HG02642 (cell line): ENCODE results near the gene ARL4C.

ENCODE experiments used
- ATAC-seq: cut with Tn5 transposase; IDR thresholded peaks from one replicate; pipeline ENCODE4 v1.9.1; 2021; ENCODE audit warnings: mild to moderate bottlenecking; ENCODE audit not compliant: unreplicated experiment, poor library complexity

The ARL4C gene

DNA sequence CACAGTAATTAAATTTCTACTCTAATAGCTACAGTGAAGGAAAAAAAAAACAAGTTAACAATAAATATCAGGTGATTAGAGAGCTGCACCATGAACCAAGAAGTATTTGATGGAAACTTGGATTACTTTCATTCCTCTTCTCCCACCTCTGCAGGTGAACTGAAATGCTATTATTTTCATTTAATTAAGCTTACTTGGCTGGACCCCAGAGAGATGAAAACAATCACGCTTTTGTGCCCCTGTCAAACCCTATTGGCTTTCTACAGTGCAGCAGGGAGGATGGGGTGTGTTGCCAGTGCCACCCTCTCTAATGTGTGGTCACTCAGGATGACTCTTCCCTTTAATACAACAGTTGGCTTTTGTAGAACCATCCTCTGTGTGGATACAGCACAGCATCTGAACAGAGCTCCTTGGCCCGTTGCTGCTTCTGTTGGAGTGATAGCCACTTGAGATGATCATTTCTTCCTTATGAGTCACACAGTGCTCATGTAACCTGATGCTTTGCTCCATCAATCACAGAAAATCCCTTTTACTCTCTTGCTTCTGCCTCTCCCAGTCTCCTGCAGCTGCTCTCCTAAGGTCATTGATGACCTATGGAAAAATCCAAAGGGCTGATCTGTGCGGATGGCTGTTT, 5.5 kb upstream of the ARL4C start:
- no peak for ATAC-seq

DNA sequence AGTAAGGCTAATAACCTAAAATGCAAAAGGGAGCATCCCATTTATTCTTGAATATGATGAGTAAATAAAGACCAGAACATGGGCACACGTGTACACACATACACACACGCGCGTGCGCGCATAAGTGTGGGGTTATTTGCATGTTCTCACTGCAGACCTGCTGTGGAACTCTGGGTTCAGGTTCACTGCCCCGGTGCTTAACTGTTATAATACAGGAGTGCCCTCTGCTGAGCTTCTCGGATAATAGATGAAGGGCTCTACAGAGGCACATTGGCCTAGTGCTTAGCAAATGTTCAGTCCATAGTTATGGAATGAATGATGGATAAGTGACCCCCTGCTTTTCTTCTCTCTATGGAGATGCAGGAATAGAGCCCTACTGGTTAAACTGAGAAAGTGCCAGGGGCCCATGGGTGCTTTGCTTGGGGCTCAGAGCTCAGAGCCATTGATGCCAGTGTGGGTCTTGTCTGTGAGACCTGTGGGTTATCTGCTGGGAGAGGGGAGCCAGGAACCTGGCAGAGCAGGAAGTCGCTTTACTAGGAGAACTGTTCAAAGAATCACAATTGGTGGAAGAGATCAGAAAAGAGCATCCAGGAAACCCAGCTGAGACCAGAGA, 3.6 kb upstream of the ARL4C start:
- peak; percentile 37 for ATAC-seq

DNA sequence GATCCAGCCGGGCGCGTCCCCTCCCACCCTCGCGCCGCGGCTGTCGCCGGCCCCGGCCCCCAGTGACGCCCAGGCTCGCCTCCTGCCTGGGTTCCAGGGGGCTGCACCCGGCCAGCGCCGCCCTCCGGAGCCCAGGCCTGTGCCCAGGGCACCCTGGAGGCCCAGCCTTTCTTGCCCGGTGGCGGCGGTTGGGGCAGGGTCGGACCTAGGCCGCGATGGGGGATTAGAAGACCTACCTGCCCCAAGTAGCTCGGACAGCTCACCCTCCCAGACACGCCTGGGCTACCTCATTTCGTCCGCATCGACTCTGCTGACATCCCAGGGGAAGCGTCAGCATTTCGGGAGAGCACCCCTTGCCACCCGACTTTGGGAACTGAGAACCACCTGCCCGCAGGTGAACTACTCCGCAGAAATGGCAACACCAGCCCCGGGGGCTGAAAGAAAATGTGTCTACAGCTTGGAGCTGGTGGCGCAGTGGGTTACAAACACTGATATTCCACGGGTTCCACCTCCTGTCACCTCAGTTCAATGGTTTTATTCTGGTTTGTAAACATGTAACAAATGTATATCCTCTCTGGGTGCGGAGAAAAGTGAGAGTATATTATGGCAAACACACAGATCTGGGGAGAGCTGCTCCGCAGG, 834 bp upstream of the ARL4C start:
- no peak for ATAC-seq

DNA sequence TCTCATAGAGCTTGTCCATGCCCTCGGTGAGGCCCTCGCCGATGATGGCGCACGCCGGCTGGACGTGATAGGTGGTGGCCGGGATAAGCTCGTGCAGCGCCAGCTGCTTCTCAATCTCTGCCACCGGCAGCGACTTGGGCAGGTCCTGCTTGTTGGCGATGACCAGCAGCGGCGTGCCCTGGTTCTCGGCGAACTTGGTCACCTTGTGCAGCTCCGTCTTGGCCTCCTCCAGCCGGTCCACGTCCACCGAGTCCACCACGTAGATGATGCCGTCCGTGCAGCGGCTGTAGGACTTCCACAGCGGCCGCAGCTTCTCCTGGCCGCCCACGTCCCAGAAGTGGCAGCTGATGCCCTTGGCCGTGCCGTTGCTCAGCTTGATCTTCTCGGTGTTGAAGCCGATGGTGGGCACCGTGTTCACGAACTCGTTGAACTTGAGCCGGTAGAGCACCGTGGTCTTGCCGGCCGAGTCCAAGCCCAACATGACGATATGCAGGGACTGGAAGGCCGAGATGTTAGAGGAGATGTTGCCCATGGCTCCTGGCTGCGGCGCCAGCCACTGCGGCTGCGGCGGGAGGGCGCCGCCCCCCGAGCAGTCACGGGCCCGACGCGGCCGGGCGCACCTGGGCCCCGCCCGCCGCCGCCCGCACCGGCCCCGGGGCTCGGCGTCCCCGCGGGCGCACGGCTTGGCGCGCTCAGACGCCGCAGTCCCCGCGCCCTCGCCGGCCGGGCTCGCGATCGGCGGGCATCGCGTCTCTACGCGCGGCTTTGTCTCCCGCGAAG, 636 bp downstream of the ARL4C start:
- peak; percentile 58 for ATAC-seq

DNA sequence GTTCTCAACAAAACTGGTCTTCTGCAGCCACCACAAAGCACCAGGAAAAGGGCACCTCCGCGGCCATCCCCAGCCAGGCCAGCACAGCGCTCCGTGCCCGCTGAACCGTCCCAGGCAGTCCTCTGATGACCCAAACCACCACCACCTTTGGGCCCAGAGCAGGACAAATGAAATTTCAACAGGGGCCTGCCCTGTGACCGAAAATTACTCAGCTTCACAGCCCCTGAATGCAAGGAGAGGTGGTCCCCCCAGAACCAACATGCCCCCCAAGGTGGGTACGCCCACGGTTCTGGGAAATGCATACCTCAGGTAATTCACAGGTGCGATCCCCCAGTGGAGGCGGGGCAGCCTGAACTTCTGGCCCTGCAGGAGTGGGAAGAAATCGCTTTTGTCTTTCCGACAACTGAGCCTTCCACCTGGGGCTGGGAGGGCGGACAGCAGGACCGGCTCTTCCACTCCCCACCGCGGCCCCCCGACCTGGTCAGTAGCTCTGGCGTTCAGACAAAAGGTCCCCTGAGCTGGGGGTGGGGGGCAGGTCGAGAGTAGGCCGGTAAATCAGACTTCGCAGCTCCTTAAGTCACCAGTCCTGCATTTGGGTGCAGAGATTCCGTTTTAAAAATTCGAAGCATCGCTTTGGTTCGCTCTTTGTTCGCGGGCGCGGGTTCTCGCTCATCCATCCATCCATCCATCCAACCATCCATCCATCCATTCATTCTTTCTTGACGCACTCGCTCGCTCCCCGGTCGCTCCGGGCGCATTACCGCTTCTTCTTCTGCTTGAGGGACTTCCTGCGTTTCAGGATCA, 1.4 kb downstream of the ARL4C start:
- no peak for ATAC-seq

DNA sequence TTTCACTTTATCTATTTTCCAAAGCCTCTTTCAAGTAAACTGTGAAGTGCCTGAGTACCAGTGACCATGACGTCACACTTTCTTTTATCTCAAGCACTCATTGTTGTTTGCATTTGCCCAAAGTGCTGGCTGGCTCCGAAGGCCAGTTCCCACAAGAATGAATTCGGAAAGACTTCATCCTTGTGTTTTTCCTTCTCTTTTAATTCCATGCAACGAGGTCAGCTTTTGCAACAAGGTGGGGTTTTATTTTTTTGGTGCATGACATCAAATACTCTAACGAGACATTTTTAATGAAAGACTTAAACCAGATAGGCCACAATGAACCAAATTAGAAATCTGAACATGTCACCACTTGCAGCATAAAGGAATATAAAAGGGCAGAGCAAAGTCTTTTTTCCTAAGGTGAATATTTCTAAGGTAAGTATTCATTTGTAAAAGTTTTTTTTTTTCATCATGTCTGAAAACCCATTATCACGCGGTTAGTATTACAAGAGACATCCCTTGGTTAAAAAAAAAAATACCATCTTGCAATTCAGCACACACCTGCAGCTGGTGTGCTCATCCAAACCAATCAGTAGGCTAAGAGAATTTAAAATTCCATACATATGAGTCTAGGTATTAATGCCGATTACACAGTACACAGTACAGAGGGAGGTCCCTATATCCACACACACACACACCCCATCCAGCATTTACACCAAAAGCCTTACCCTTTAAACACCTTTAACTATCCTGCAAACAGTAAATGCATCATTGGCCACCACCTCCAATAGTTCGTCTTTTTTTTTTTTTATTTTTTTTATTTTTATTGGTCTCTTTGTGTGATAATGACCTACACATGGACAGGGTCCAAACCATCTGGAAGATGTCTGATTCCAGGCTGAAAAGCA, 2.3 kb downstream of the ARL4C start:
- no peak for ATAC-seq

DNA sequence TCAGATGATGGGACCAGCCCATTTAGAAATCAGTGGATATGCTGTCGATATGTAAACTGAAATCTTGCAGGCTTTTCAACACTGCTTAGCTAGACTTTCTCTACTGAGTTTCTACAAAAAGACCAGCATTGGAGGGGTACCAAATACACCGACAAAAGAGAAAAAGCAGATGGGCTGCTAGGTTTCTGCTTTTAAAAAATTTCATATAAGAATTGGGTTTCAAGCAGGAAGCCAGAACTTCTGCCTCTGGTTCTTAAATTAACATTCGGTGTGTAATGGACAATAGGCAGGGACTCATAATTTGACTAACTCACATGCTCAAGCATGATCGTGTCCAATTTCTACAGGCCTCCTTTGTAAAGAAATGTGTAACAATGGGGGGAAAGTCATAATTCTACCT, 3.1 kb downstream of the ARL4C start:
- no peak for ATAC-seq

DNA sequence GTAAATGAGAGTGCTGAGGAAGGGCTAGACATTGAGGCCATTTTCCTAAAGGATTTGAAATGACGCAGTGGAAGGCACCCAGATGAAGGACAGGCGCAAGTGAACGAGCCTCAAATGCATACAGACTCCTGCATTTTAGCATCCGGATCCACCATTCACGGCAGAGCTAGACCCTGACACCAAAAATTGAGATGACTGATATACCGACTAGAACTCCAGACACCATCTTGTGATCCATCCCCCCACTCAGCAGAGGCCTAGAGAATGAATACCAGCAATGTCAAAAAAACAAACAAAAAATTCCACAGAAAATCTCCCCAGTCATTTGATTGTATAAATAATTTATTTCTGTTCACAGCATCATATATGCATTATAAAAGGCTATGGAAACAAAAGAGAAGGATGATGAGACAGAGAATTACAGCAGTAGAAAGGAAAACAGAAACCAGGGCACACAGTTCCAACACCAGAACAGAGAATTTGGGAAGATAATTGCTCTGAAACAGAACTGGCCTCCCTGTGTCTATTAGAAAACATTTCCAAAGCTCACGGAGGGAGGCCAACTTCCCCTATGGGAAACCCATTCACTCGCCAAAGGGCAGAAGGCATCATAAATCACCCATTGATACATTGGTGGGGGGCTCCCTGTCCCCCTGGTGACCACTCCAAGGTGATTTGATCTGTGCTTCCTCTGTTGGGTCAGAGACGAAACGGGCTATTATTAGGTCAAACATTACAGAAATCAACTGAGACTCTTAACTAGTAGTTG, 4.0 kb downstream of the ARL4C start:
- no peak for ATAC-seq

DNA sequence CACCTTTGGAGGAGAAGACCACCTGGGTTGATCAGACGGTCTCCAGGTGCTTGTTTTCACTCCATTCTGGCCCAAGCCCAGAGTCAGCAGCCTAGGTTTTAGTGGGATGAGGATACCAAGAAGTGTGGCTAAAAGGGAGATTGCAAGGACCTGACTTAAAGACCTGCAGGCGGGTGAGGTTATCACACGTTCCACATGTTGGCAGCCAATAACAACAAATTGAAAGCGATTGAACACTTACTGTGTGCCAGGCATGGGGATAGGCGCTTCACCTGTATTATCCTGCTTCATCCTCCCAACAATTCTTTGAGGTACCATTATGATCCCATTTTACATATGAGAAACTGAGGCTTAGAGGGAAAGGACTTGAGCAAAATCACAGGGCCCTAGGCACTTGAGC, 5.0 kb downstream of the ARL4C start:
- no peak for ATAC-seq

DNA sequence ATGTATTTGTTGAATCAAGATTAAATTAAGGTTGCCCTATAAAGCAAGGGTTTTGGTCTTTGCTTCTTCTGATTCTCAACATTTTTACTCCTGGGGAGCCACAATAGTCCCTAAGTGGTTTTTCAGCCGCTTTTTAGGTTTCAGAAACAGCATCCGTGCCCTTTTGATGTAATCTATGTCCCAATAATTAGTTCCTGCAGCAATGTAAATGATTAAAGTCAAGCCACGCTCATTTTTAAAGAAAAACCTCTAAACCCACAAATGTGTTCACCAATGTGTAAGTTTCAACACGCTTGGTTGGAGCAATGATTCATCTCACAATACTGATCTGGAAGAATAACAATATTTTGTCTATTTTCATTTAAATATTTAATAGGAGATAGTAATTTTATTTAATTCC, 5.6 kb downstream of the ARL4C start:
- no peak for ATAC-seq

DNA sequence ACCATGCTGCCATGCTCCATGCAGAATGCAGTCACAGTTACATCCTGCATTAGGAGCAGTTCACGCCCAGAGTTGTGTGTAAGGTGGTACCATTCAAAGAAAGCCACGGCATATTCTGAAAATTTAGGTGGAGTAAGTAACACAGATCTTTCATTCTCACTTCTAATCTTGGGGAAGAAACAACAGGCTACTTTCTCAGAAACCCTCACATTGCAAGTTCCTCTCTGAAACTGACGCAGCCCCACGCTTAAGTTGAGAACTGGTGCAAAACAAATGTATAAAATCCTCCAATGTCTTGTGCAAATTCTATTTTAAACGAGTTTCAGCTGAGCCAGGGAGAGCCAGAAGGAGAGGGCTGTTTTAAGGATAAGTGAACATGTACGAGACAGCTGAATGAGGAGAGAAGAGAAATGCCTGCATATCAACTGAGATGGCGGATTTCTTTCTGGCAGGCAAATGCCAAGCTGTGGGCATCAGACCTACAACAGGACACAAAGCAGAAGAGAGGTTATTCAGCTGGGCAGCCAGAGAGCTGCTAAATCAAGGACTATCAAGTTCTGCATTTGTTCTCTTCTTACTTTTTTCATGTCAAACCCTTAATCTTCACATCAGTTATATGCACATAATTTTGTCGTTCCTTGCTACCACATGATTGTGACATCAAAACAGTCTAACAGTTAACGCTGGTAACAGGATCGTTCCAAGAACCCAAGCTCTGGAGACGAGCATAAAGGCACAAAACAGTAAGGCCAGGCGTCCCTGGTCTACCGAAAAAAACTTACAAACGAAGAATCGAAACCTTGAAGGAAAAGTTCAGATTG, 6.4 kb downstream of the ARL4C start:
- no peak for ATAC-seq

DNA sequence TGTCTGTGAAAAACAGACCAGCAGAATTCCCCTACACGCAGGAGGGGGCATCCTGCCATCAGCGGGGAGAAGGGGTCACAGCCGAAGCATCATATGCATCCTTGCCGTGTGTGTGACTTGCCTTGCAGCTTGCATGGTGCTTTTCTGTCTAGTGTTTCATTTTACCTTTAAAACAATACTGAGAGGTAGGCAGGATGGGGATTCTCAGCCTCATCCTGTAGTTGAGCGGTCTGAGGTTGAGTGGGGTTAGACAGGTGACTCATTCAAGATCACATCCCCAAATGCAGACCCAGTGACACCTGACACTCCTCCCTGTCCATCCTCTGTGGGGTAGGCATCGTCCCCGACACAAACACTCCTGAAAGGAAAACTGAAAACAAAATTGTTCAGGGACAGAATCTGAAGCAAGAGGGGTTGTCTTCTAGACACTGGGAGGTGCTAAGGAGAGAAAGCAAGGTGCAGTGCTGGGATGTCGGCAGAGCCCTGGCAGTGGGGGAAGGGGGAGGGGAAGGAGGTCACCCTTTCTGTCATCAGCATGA, 7.9 kb downstream of the ARL4C start:
- ATAC-seq: peak; percentile 71

DNA sequence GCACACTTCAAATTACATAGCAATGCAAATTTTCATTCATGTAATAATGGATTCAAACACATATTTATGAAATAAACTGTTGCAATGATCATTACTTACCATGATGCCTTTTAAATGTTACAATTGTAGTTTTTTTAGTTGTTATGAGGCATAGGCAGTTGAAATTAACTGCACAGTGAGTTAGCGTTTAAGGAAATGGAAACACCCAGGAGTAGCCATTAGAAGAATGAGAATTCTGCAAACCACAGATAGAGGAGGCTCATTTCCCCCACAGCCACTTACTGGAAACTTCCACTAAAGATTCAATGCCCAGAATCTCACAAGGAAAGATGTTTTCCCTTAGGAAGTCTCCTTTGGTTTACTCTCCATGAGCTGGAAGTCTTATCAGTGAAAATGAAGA, 8.4 kb downstream of the ARL4C start:
- no peak for ATAC-seq

DNA sequence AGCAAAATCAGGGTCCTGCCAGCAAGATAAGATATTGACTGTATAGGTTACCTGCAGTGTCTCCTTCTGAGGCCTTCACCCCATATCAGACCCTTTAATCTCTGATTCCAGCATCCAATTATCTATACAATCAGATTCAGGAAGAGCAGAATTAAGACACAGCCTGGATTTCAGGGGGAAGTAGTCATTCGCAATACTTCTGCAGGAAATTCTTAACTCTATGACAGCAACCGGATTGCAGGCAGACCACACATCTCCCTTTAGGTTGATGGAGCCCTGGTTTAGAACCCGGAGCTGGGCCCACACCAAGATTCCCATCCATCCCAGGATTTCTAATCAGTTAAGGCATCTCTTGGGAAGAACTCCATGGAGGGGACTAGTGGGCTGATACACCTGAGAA, 9.5 kb downstream of the ARL4C start:
- no peak for ATAC-seq

DNA sequence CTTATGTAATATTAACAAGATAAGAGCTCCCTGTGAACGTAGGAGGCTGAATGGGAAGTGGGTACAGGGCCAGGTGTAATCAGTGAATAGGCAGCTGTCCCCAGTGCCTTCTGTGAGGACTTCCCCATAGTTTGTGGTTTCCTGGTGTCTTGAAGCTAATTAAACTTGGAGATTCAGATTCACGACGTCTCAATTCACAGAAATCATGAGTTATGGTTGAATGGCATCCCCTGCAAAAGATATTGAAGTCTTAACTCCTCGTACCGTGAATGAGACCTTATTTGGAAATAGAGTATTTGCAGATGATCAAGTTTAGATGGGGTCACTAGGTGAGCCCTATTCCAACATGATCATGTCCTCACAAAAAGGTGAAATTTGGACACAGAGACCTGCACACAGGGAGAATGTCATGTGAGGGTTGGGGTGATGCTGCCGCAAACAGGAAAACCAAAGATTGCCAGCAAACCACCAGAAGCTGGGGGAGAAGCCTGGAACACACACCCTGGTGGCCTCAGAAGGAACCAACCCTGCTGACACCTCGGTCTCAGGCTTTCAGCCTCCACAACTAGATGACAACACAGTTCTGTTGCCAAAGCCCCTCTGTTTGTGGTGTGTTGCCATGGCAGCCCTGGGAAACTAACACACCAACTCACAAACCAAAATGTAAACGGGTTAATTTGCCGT, 13.2 kb downstream of the ARL4C start:
- peak; percentile 60 for ATAC-seq

DNA sequence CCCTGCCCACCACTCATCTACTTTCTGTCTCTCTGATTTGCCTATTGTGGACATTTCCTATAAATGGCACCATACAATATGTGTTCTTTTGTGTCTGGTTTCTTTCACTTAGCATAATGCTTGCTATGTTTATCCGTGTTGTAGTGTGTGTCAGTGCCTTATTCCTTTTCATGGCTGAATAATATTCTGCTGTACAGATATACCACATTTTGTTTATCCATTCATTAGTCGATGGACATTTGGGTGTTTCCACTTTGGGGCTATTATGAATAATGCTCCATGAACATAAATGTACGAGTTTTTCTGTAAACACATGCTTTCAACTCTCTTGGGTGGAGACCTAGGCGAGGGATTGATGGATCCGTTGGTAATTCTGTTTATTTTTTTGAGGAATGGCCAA, 15.6 kb downstream of the ARL4C start:
- ATAC-seq: no peak

DNA sequence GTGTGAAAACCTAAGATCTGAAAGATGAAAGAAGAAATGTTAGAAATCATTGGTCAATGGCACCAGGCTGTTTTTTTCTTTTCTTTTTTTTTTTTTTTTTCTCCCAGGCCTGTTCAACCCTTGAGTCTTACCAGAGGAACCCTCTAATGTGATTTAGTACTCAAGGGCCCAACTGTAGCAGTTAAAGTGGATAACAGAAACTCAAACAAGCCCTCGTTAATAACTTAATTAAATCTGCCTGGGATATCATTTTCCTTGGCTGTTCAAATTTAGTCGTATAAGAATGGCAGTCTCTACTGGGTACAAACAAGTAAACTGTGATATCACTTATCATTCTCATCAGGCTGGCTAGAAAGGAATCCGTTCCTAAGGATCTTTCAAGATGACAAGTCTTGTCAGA, 16.5 kb downstream of the ARL4C start:
- ATAC-seq: no peak
